GM23338 (cell line): ENCODE measurements around the gene DRAXIN. TPM values are rescaled to one million over a fixed set of nuclear protein-coding genes. Genes with fewer than 3 reads are reported as not detected.

Source experiments
- ATAC-seq: fragments of 200-7000 bp; cut with Tn5 transposase; 3 replicates; pipeline ENCODE4 v1.9.1; 2020
- DNase-seq: peaks from one replicate; pipeline ENCODE4 v3.0.0-alpha.2; 2015; ENCODE audit warnings: low spot score
- H2AFZ ChIP-seq: fragments of 200-600 bp; sonication (generic); 2 replicates; pipeline ENCODE4 v1.8.0; 2016; ENCODE audit warnings: antibody characterized with exemption, mild to moderate bottlenecking, moderate library complexity
- H3F3A ChIP-seq: fragments of 200-600 bp; sonication (generic); replicated peaks from 2 replicates; pipeline ENCODE4 v1.8.0; 2017; ENCODE audit warnings: antibody characterized with exemption, mixed run types, low read depth
- H3K27ac ChIP-seq: fragments of 200-600 bp; sonication (generic); 2 replicates; pipeline ENCODE4 v1.6.1; 2016; ENCODE audit warnings: low read depth
- H3K27me3 ChIP-seq: fragments of 200-600 bp; sonication (generic); 2 replicates; pipeline ENCODE4 v1.8.0; 2016; ENCODE audit warnings: mild to moderate bottlenecking, mixed run types, moderate library complexity; ENCODE audit not compliant: insufficient read depth
- H3K36me3 ChIP-seq: fragments of 200-600 bp; sonication (generic); 2 replicates; pipeline ENCODE4 v1.8.0; 2016; ENCODE audit warnings: mild to moderate bottlenecking; ENCODE audit not compliant: insufficient read depth
- H3K4me1 ChIP-seq: fragments of 200-600 bp; sonication (generic); 2 replicates; pipeline ENCODE4 v1.8.0; 2016; ENCODE audit warnings: mild to moderate bottlenecking, moderate library complexity; ENCODE audit not compliant: insufficient read depth
- H3K4me2 ChIP-seq: fragments of 200-600 bp; sonication (generic); 2 replicates; pipeline ENCODE4 v1.7.1; 2017; ENCODE audit warnings: mixed run types
- H3K4me3 ChIP-seq: fragments of 200-600 bp; sonication (generic); 2 replicates; pipeline ENCODE4 v1.6.1; 2016; ENCODE audit warnings: mixed run types
- H3K79me2 ChIP-seq: fragments of 200-600 bp; sonication (generic); replicated peaks from 2 replicates; pipeline ENCODE4 v1.8.0; 2017; ENCODE audit warnings: mild to moderate bottlenecking; ENCODE audit not compliant: insufficient read depth
- H3K9me2 ChIP-seq: fragments of 200-600 bp; sonication (generic); 2 replicates; pipeline ENCODE4 v1.8.0; 2017; ENCODE audit not compliant: insufficient read depth
- H4K20me1 ChIP-seq: fragments of 200-600 bp; sonication (generic); replicated peaks from 2 replicates; pipeline ENCODE4 v1.8.0; 2017; ENCODE audit warnings: mild to moderate bottlenecking; ENCODE audit not compliant: insufficient read depth
- H3K27ac Mint-ChIP-seq: 2 replicates; pipeline ENCODE4 v1.8.0; 2020; ENCODE audit warnings: inconsistent platforms, mild to moderate bottlenecking, moderate library complexity, mixed read lengths
- H3K27me3 Mint-ChIP-seq: 3 replicates; pipeline ENCODE4 v1.8.0; 2022; ENCODE audit warnings: low read depth, mild to moderate bottlenecking, moderate library complexity, mixed read lengths, inconsistent platforms; ENCODE audit not compliant: insufficient read depth, poor library complexity
- H3K36me3 Mint-ChIP-seq: 3 replicates; pipeline ENCODE4 v1.8.0; 2021; ENCODE audit warnings: low read depth, mild to moderate bottlenecking, inconsistent platforms, moderate library complexity, mixed read lengths
- H3K4me1 Mint-ChIP-seq: 3 replicates; pipeline ENCODE4 v1.8.0; 2020; ENCODE audit warnings: mild to moderate bottlenecking, inconsistent platforms, mixed read lengths
- H3K4me3 Mint-ChIP-seq: 3 replicates; pipeline ENCODE4 v1.8.0; 2021; ENCODE audit warnings: moderate library complexity, mild to moderate bottlenecking, inconsistent platforms, mixed read lengths
- H3K9me3 Mint-ChIP-seq: 3 replicates; pipeline ENCODE4 v1.8.0; 2020; ENCODE audit warnings: moderate library complexity, mild to moderate bottlenecking, inconsistent platforms, mixed read lengths
- CREB1 ChIP-seq: fragments of 250-450 bp; sonication (Bioruptor Pico); IDR thresholded peaks from 2 replicates; pipeline ENCODE4 v1.5.0; 2020; ENCODE audit warnings: low read depth, mild to moderate bottlenecking, moderate library complexity
- CTCF ChIP-seq, 2 experiments: fragments of 200-600 bp in 1 of 2; sonication (generic) in 1 of 2; conservative IDR thresholded peaks; 2 replicates each; pipeline versions ENCODE4 v1.5.1 to v1.6.1; 2016 to 2017; ENCODE audit warnings: antibody characterized with exemption in 2 of 2, low read depth in 2 of 2, mild to moderate bottlenecking in 2 of 2, moderate library complexity in 1 of 2
- EZH2 ChIP-seq: fragments of 200-600 bp; sonication (generic); IDR thresholded peaks from one replicate; pipeline ENCODE4 v1.8.0; 2017; ENCODE audit warnings: antibody characterized with exemption, mild to moderate bottlenecking, low read depth; ENCODE audit not compliant: unreplicated experiment
- EZH2phosphoT487 ChIP-seq: fragments of 200-600 bp; sonication (generic); IDR thresholded peaks from one replicate; pipeline ENCODE4 v1.8.1; 2018; ENCODE audit warnings: antibody characterized with exemption; ENCODE audit not compliant: unreplicated experiment
- JUNB ChIP-seq: IDR thresholded peaks from one replicate; pipeline ENCODE4 v1.6.1; 2016; ENCODE audit warnings: antibody characterized with exemption; ENCODE audit not compliant: unreplicated experiment
- NANOG ChIP-seq: IDR thresholded peaks from 2 replicates; pipeline ENCODE4 v1.6.1; 2016; ENCODE audit warnings: antibody characterized with exemption, borderline replicate concordance
- STAT1 ChIP-seq: IDR thresholded peaks from one replicate; pipeline ENCODE4 v1.6.1; 2016; ENCODE audit warnings: antibody characterized with exemption; ENCODE audit not compliant: unreplicated experiment
- ZNF114 ChIP-seq: fragments of 250-450 bp; sonication (Bioruptor Pico); IDR thresholded peaks from 2 replicates; pipeline ENCODE4 v1.5.0; 2020; ENCODE audit warnings: mild to moderate bottlenecking, moderate library complexity
- ZNF331 ChIP-seq: fragments of 250-450 bp; sonication (Bioruptor Pico); IDR thresholded peaks from 2 replicates; pipeline ENCODE4 v1.5.0; 2020; ENCODE audit warnings: low read depth, mild to moderate bottlenecking, moderate library complexity
- ZNF462 ChIP-seq: fragments of 250-450 bp; sonication (Bioruptor Pico); IDR thresholded peaks from 2 replicates; pipeline ENCODE4 v1.5.0; 2020; ENCODE audit warnings: mild to moderate bottlenecking, moderate library complexity
- polyA plus RNA-seq: library from polyadenylated mRNA; unstranded; fragments of >200 nt; fragmentation: Nextera tagmentation; extraction: Ambion mirVana; gene quantifications from 2 replicates; pipeline ENCODE4 v1.2.1, GENCODE V29; 2016
- total RNA-seq: library from RNA; depleted of rRNA; stranded (reverse); fragments of >200 nt; shearing (Covaris generic); gene quantifications from 2 replicates; pipeline ENCODE4 v1.2.3, GENCODE V29; 2014

The DRAXIN gene
- total and polyA plus RNA-seq, 2 experiments from 2014 or later, result 7.6 to 23.0 TPM

- Mint-ChIP-seq H3K27me3 (peaks cover 19% of the 10 kb centered on the region), H3K4me1 (peaks cover 25% of the 10 kb centered on the region), H3K9me3 (no peaks in the 10 kb centered on the region), H3K36me3 (peaks cover 25% of the 10 kb centered on the region), H3K27ac (no peak overlapping the region), H3K4me3 (no peak overlapping the region)
- H3K4me2 ChIP-seq, result no peak overlapping the region
- ATAC-seq (peak; percentile 89), DNase-seq (peak; percentile 74)
- H4K20me1 ChIP-seq, result no peaks in the 10 kb centered on the region
- H3K9me2 ChIP-seq, result no peaks in the 10 kb centered on the region
- H3K4me1 ChIP-seq, result no peaks in the 10 kb centered on the region; the same call in 1 of the 2 replicates
- no peak overlapping the region for H2AFZ ChIP-seq
- H3K27me3 ChIP-seq, result no peaks in the 10 kb centered on the region
- no peaks in the 10 kb centered on the region for H3K79me2 ChIP-seq
- 0 out of 2 replicates have a peak, but pooled peaks have one; percentile 22 for TF ChIP-seq CREB1 (CRISPR knock-in tag)
- TF ChIP-seq STAT1, result no peak
- peak; percentile 63 to 85 for TF ChIP-seq CTCF (conservative IDR thresholded peaks at IDR 0.05; ENCODE audit: low read depth in 2 of 2)
- H3K27ac ChIP-seq, result no peak overlapping the region
- peaks cover 7% of the 10 kb centered on the region; the same call in 1 of the 2 replicates for H3F3A ChIP-seq
- H3K4me3 ChIP-seq, result no peak overlapping the region
- H3K36me3 ChIP-seq, result no peaks in the 10 kb centered on the region; the same call in 1 of the 2 replicates
Observed at GRCh38 chr1:11749203-11749689, 57.7 kb downstream of the DRAXIN start.

- no peaks in the 10 kb centered on the region; the same call in 1 of the 2 replicates for H3K36me3 ChIP-seq
- H3K4me3 Mint-ChIP-seq, result no peak overlapping the region
- H3F3A ChIP-seq, result peaks cover 7% of the 10 kb centered on the region; the same call in 1 of the 2 replicates
- no peak for TF ChIP-seq NANOG
- TF ChIP-seq CTCF (conservative IDR thresholded peaks at IDR 0.05; ENCODE audit: low read depth in 2 of 2), result no peak
- no peak for TF ChIP-seq ZNF462 (CRISPR knock-in tag)
- TF ChIP-seq EZH2, result no peak
- TF ChIP-seq EZH2phosphoT487, result no peak
- no peak for TF ChIP-seq ZNF331 (CRISPR knock-in tag)
- no peak for TF ChIP-seq JUNB
- TF ChIP-seq CREB1 (CRISPR knock-in tag), result no peak
- no peak for TF ChIP-seq ZNF114 (CRISPR knock-in tag)
- no peak overlapping the region for H3K27ac Mint-ChIP-seq
- H3K79me2 ChIP-seq, result no peaks in the 10 kb centered on the region
- H3K27me3 ChIP-seq, result no peaks in the 10 kb centered on the region
- no peaks in the 10 kb centered on the region; the same call in 1 of the 2 replicates for H3K4me1 ChIP-seq
- peaks cover 25% of the 10 kb centered on the region for H3K4me1 Mint-ChIP-seq
- no peak overlapping the region for H3K4me2 ChIP-seq
- no peak overlapping the region for H3K27ac ChIP-seq
- no peaks in the 10 kb centered on the region for H3K9me2 ChIP-seq
- no peaks in the 10 kb centered on the region for H4K20me1 ChIP-seq
- H3K9me3 Mint-ChIP-seq, result no peaks in the 10 kb centered on the region
- H3K36me3 Mint-ChIP-seq, result peaks cover 25% of the 10 kb centered on the region
- H3K27me3 Mint-ChIP-seq, result peaks cover 17% of the 10 kb centered on the region
- no peak overlapping the region for H3K4me3 ChIP-seq
- ATAC-seq (no peak), DNase-seq (no peak)
- no peak overlapping the region for H2AFZ ChIP-seq
Observed at GRCh38 chr1:11749996-11750395, 58.5 kb downstream of the DRAXIN start.
